H1 (cell line): ENCODE measurements around the gene TBC1D19. TPM values are rescaled to one million over a fixed set of nuclear protein-coding genes. Genes with fewer than 3 reads are reported as not detected.

ENCODE experiments used
- polyA plus RNA-seq, 7 experiments: library from polyadenylated mRNA; depleted of rRNA in 3 of 7; stranded (reverse) in 5 of 7; unstranded in 2 of 7; fragments of >200 nt in 5 of 7; fragments of 200-250 nt in 2 of 7; gene quantifications; 1 replicate in 5 of 7; 2 replicates in 1 of 7; 4 replicates in 1 of 7; pipeline versions ENCODE4 v1.2.1 to v1.2.3, GENCODE V29; 2011 to 2013; ENCODE audit warnings: missing spikeins in 2 of 7, mixed read lengths in 2 of 7
- total RNA-seq: library from RNA; stranded (reverse); fragmentation: NEBNext Ultra II Directional; extraction: Animal tissue kit (Norgen Biotek cat#: 25700); gene quantifications from 2 replicates; pipeline ENCODE4 v1.2.1, GENCODE V29; 2021
- TF ChIP-seq, protein P1 (sequence below): fragments of 300-600 bp; sonication (generic); IDR thresholded peaks from 2 replicates; pipeline ENCODE4 v1.7.1; 2012; ENCODE audit warnings: low read length, moderate library complexity, mild to moderate bottlenecking, inconsistent platforms; ENCODE audit not compliant: insufficient replicate concordance

TBC1D19 gene
- total and polyA plus RNA-seq, 2 of the 8 experiments (the other 6 are each of a cell fraction or from before 2014, with no cell fraction given): 1.9 to 3.5 TPM

DNA sequence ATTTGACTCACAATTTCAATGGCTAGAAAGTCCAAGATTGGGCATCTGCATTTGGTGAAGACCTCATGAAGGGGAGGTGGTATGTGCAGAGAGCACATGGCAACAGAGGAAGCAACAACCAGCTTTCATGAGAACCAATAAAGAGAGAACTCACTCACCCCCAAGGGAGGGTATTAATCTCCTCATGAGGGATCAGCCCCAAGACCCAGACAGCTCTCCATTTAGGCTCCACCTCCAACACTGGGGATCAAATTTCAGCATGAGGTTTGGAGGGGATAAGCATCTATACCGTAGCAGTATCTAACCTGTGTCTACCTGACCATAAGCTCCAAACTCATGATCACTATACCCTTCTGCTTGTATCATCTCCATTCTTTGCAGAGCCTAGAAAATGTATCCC, 9.3 kb upstream of the TBC1D19 start (continued):
- TF ChIP-seq, protein P1, sequence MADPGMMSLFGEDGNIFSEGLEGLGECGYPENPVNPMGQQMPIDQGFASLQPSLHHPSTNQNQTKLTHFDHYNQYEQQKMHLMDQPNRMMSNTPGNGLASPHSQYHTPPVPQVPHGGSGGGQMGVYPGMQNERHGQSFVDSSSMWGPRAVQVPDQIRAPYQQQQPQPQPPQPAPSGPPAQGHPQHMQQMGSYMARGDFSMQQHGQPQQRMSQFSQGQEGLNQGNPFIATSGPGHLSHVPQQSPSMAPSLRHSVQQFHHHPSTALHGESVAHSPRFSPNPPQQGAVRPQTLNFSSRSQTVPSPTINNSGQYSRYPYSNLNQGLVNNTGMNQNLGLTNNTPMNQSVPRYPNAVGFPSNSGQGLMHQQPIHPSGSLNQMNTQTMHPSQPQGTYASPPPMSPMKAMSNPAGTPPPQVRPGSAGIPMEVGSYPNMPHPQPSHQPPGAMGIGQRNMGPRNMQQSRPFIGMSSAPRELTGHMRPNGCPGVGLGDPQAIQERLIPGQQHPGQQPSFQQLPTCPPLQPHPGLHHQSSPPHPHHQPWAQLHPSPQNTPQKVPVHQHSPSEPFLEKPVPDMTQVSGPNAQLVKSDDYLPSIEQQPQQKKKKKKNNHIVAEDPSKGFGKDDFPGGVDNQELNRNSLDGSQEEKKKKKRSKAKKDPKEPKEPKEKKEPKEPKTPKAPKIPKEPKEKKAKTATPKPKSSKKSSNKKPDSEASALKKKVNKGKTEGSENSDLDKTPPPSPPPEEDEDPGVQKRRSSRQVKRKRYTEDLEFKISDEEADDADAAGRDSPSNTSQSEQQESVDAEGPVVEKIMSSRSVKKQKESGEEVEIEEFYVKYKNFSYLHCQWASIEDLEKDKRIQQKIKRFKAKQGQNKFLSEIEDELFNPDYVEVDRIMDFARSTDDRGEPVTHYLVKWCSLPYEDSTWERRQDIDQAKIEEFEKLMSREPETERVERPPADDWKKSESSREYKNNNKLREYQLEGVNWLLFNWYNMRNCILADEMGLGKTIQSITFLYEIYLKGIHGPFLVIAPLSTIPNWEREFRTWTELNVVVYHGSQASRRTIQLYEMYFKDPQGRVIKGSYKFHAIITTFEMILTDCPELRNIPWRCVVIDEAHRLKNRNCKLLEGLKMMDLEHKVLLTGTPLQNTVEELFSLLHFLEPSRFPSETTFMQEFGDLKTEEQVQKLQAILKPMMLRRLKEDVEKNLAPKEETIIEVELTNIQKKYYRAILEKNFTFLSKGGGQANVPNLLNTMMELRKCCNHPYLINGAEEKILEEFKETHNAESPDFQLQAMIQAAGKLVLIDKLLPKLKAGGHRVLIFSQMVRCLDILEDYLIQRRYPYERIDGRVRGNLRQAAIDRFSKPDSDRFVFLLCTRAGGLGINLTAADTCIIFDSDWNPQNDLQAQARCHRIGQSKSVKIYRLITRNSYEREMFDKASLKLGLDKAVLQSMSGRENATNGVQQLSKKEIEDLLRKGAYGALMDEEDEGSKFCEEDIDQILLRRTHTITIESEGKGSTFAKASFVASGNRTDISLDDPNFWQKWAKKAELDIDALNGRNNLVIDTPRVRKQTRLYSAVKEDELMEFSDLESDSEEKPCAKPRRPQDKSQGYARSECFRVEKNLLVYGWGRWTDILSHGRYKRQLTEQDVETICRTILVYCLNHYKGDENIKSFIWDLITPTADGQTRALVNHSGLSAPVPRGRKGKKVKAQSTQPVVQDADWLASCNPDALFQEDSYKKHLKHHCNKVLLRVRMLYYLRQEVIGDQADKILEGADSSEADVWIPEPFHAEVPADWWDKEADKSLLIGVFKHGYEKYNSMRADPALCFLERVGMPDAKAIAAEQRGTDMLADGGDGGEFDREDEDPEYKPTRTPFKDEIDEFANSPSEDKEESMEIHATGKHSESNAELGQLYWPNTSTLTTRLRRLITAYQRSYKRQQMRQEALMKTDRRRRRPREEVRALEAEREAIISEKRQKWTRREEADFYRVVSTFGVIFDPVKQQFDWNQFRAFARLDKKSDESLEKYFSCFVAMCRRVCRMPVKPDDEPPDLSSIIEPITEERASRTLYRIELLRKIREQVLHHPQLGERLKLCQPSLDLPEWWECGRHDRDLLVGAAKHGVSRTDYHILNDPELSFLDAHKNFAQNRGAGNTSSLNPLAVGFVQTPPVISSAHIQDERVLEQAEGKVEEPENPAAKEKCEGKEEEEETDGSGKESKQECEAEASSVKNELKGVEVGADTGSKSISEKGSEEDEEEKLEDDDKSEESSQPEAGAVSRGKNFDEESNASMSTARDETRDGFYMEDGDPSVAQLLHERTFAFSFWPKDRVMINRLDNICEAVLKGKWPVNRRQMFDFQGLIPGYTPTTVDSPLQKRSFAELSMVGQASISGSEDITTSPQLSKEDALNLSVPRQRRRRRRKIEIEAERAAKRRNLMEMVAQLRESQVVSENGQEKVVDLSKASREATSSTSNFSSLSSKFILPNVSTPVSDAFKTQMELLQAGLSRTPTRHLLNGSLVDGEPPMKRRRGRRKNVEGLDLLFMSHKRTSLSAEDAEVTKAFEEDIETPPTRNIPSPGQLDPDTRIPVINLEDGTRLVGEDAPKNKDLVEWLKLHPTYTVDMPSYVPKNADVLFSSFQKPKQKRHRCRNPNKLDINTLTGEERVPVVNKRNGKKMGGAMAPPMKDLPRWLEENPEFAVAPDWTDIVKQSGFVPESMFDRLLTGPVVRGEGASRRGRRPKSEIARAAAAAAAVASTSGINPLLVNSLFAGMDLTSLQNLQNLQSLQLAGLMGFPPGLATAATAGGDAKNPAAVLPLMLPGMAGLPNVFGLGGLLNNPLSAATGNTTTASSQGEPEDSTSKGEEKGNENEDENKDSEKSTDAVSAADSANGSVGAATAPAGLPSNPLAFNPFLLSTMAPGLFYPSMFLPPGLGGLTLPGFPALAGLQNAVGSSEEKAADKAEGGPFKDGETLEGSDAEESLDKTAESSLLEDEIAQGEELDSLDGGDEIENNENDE: no peak
